GM21423 (cell line): ENCODE measurements around the gene UBAP1L.

Experiments used
- ATAC-seq: cut with Tn5 transposase; IDR thresholded peaks from one replicate; pipeline ENCODE4 v1.9.1; 2021; ENCODE audit warnings: mild to moderate bottlenecking, moderate library complexity; ENCODE audit not compliant: unreplicated experiment

Gene UBAP1L

GRCh38 chr15:65067317-65067644 is 47.7 kb downstream of the UBAP1L start:
- no peak for ATAC-seq

GRCh38 chr15:65066635-65067316 is 48.2 kb downstream of the UBAP1L start:
- no peak for ATAC-seq

- no peak for ATAC-seq
Measured at GRCh38 chr15:65066001-65066634, 48.9 kb downstream of the UBAP1L start.

- ATAC-seq: no peak
Measured at GRCh38 chr15:65062726-65063125, 52.3 kb downstream of the UBAP1L start.

- no peak for ATAC-seq
Measured at GRCh38 chr15:65062061-65062460, 52.9 kb downstream of the UBAP1L start.

GRCh38 chr15:65060641-65061397 is 54.2 kb downstream of the UBAP1L start:
- no peak for ATAC-seq

GRCh38 chr15:65059931-65060596 is 54.9 kb downstream of the UBAP1L start:
- no peak for ATAC-seq

GRCh38 chr15:65059369-65059750 is 55.6 kb downstream of the UBAP1L start:
- ATAC-seq: no peak

- ATAC-seq: no peak
Measured at GRCh38 chr15:65058394-65059368, 56.3 kb downstream of the UBAP1L start.

- no peak for ATAC-seq
Measured at GRCh38 chr15:65057549-65057940, 57.5 kb downstream of the UBAP1L start.

GRCh38 chr15:65056868-65057548 is 58.0 kb downstream of the UBAP1L start:
- no peak for ATAC-seq

GRCh38 chr15:65056106-65056505 is 58.9 kb downstream of the UBAP1L start:
- ATAC-seq: no peak

- no peak for ATAC-seq
Measured at GRCh38 chr15:65055201-65055870, 59.7 kb downstream of the UBAP1L start.

- no peak for ATAC-seq
Measured at GRCh38 chr15:65054333-65055200, 60.4 kb downstream of the UBAP1L start.

- ATAC-seq: no peak
Measured at GRCh38 chr15:65052956-65053355, 62.0 kb downstream of the UBAP1L start.

- ATAC-seq: no peak
Measured at GRCh38 chr15:65051266-65051665, 63.7 kb downstream of the UBAP1L start.

GRCh38 chr15:65050270-65050669 is 64.7 kb downstream of the UBAP1L start:
- ATAC-seq: no peak

- peak; percentile 81 for ATAC-seq
Measured at GRCh38 chr15:65049418-65049840, 65.6 kb downstream of the UBAP1L start.
